SK-N-SH (cell line): ENCODE data around the gene OR5H2. TPM values are rescaled to one million over a fixed set of nuclear protein-coding genes. Genes with fewer than 3 reads are reported as not detected.

Experiments used
- CTCF ChIA-PET: fragments of 300-600, 350-600 bp; formaldehyde crosslinking; extraction: SDS; loops from one replicate; lab custom pipeline; 2021; lab: Yijun Ruan, JAX
- POLR2A ChIA-PET: fragments of 350-600 bp; sonication (Branson Sonifier 250); formaldehyde crosslinking; extraction: SDS; loops from one replicate; lab custom pipeline; 2020; ENCODE audit warnings: antibody characterized with exemption, inconsistent platforms; lab: Yijun Ruan, JAX
- DNase-seq: peaks from one replicate; pipeline ENCODE4 v3.0.0; 2012
- H2AFZ ChIP-seq: fragments of 200-600 bp; sonication (generic); 2 replicates; pipeline ENCODE4 v1.8.1; 2016; ENCODE audit warnings: antibody characterized with exemption, mild to moderate bottlenecking, low read depth
- H3F3A ChIP-seq: fragments of 200-600 bp; sonication (generic); replicated peaks from 2 replicates; pipeline ENCODE3; 2016; ENCODE audit warnings: antibody characterized with exemption, mild to moderate bottlenecking; ENCODE audit not compliant: insufficient read depth
- H3K27ac ChIP-seq, 2 experiments: fragments of 200-500 bp in 1 of 2; fragments of 200-600 bp in 1 of 2; sonication (Bioruptor generic) in 1 of 2; sonication (generic), shearing (Covaris generic) in 1 of 2; 2 replicates each; pipeline versions ENCODE4 v1.5.1 to v1.6.1; 2014 to 2016; ENCODE audit warnings: low read depth in 2 of 2, inconsistent platforms in 1 of 2, low read length in 1 of 2, mild to moderate bottlenecking in 1 of 2, mixed read lengths in 1 of 2
- H3K27me3 ChIP-seq: fragments of 200-600 bp; sonication (generic), shearing (Covaris generic); 2 replicates; pipeline ENCODE4 v1.6.1; 2016; ENCODE audit warnings: mixed run types; ENCODE audit not compliant: insufficient read depth
- H3K36me3 ChIP-seq, 2 experiments: fragments of 200-500 bp in 1 of 2; fragments of 200-600 bp in 1 of 2; sonication (Bioruptor generic) in 1 of 2; sonication (generic) in 1 of 2; replicated peaks in 1 of 2; 2 replicates each; pipeline versions ENCODE3 to v1.5.1; 2014 to 2016; ENCODE audit warnings: low read length in 1 of 2, mild to moderate bottlenecking in 1 of 2; ENCODE audit not compliant: insufficient read depth in 2 of 2, control insufficient read depth in 1 of 2
- H3K4me1 ChIP-seq, 2 experiments: fragments of 200-500 bp in 1 of 2; fragments of 200-600 bp in 1 of 2; sonication (Bioruptor generic) in 1 of 2; sonication (generic), shearing (Covaris generic) in 1 of 2; 2 replicates each; pipeline versions ENCODE4 v1.5.1 to v1.6.1; 2014 to 2016; ENCODE audit warnings: low read depth in 1 of 2, low read length in 1 of 2, mixed run types in 1 of 2; ENCODE audit not compliant: insufficient read depth in 2 of 2, control insufficient read depth in 1 of 2
- H3K4me2 ChIP-seq: fragments of 200-600 bp; sonication (generic), shearing (Covaris generic); 2 replicates; pipeline ENCODE4 v1.6.1; 2017; ENCODE audit warnings: mixed run types
- H3K4me3 ChIP-seq, 2 experiments: fragments of 200-500 bp in 1 of 2; fragments of 200-600 bp in 1 of 2; sonication (Bioruptor generic) in 1 of 2; sonication (generic), shearing (Covaris generic) in 1 of 2; 2 replicates each; pipeline versions ENCODE4 v1.5.1 to v1.8.1; 2014 to 2016; ENCODE audit warnings: low read depth in 2 of 2, inconsistent platforms in 1 of 2, low read length in 1 of 2, mild to moderate bottlenecking in 1 of 2, mixed read lengths in 1 of 2, moderate library complexity in 1 of 2
- H3K79me2 ChIP-seq: fragments of 200-600 bp; sonication (generic); 2 replicates; pipeline ENCODE4 v1.8.1; 2017; ENCODE audit warnings: mild to moderate bottlenecking; ENCODE audit not compliant: insufficient read depth
- H3K9ac ChIP-seq: fragments of 200-600 bp; sonication (generic); 2 replicates; pipeline ENCODE4 v1.6.1; 2017; ENCODE audit warnings: mixed run types
- H3K9me2 ChIP-seq: fragments of 200-600 bp; sonication (generic); 2 replicates; pipeline ENCODE4 v1.6.1; 2017; ENCODE audit warnings: mixed run types
- H3K9me3 ChIP-seq: fragments of 200-600 bp; sonication (generic); 2 replicates; pipeline ENCODE4 v1.6.1; 2017; ENCODE audit warnings: mixed run types, mild to moderate bottlenecking, moderate library complexity
- H4K20me1 ChIP-seq: fragments of 200-600 bp; sonication (generic); 2 replicates; pipeline ENCODE4 v1.6.1; 2017; ENCODE audit warnings: mild to moderate bottlenecking, mixed run types; ENCODE audit not compliant: insufficient read depth
- CHD2 ChIP-seq: fragments of 150-350 bp; IDR thresholded peaks from 2 replicates; pipeline ENCODE4 v1.6.1; 2018; ENCODE audit warnings: low read length; ENCODE audit not compliant: partially characterized antibody
- CTCF ChIP-seq: fragments of 200-600 bp; sonication (generic); IDR thresholded peaks from 2 replicates; pipeline ENCODE4 v1.6.1; 2017; ENCODE audit warnings: antibody characterized with exemption, mild to moderate bottlenecking, moderate library complexity
- ELF1 ChIP-seq: IDR thresholded peaks from 2 replicates; pipeline ENCODE4 v1.4.0; 2012
- EP300 ChIP-seq, 2 experiments: IDR thresholded peaks; 2 replicates each; pipeline versions ENCODE4 v1.4.0 to v1.6.1; 2012; ENCODE audit warnings: borderline replicate concordance in 1 of 2, low read depth in 1 of 2, low read length in 1 of 2
- FOSL2 ChIP-seq: IDR thresholded peaks from 2 replicates; pipeline ENCODE4 v1.4.0; 2012; ENCODE audit warnings: low read depth, mild to moderate bottlenecking, moderate library complexity, borderline replicate concordance
- FOXJ3 ChIP-seq: sonication (generic); formaldehyde crosslinking; IDR thresholded peaks from 2 replicates; pipeline ENCODE4 v1.5.1; 2020; ENCODE audit warnings: mild to moderate bottlenecking, missing genetic modification reagents
- FOXM1 ChIP-seq: IDR thresholded peaks from 2 replicates; pipeline ENCODE4 v1.4.0; 2012; ENCODE audit warnings: low read depth, mild to moderate bottlenecking
- GATA2 ChIP-seq: sonication (generic); formaldehyde crosslinking; IDR thresholded peaks from 2 replicates; pipeline ENCODE4 v1.5.0; 2020; ENCODE audit warnings: mild to moderate bottlenecking, missing genetic modification reagents
- MXI1 ChIP-seq: IDR thresholded peaks from 2 replicates; pipeline ENCODE4 v1.6.1; 2012; ENCODE audit warnings: mild to moderate bottlenecking, low read depth, low read length, improper control_type of control experiment
- NFIC ChIP-seq: IDR thresholded peaks from 2 replicates; pipeline ENCODE4 v1.4.0; 2012; ENCODE audit warnings: borderline replicate concordance
- NRF1 ChIP-seq: IDR thresholded peaks from 2 replicates; pipeline ENCODE4 v1.6.1; 2012; ENCODE audit warnings: low read depth, mild to moderate bottlenecking, low read length
- POLR2AphosphoS5 ChIP-seq: IDR thresholded peaks from 2 replicates; pipeline ENCODE4 v1.6.1; 2012; ENCODE audit warnings: low read depth, low read length
- RAD21 ChIP-seq: IDR thresholded peaks from 2 replicates; pipeline ENCODE4 v1.6.1; 2012; ENCODE audit warnings: mild to moderate bottlenecking, low read length
- RCOR1 ChIP-seq: fragments of 150-350 bp; IDR thresholded peaks from 2 replicates; pipeline ENCODE4 v1.6.1; 2017; ENCODE audit warnings: antibody characterized with exemption, low read length
- RFX5 ChIP-seq: IDR thresholded peaks from 2 replicates; pipeline ENCODE4 v1.6.1; 2012; ENCODE audit warnings: mild to moderate bottlenecking, improper control_type of control experiment, low read length
- RXRA ChIP-seq: IDR thresholded peaks from 2 replicates; pipeline ENCODE4 v1.4.0; 2012; ENCODE audit warnings: low read depth, mild to moderate bottlenecking, borderline replicate concordance
- SIN3A ChIP-seq: IDR thresholded peaks from 2 replicates; pipeline ENCODE4 v1.6.1; 2012; ENCODE audit warnings: low read depth, mild to moderate bottlenecking, low read length, moderate library complexity, borderline replicate concordance
- SMC3 ChIP-seq: IDR thresholded peaks from 2 replicates; pipeline ENCODE4 v1.6.1; 2012; ENCODE audit warnings: low read depth, low read length, improper control_type of control experiment
- TCF12 ChIP-seq: IDR thresholded peaks from 2 replicates; pipeline ENCODE4 v1.4.0; 2012
- TEAD4 ChIP-seq: IDR thresholded peaks from 2 replicates; pipeline ENCODE4 v1.4.0; 2012; ENCODE audit warnings: mild to moderate bottlenecking, borderline replicate concordance; ENCODE audit not compliant: insufficient read depth
- YY1 ChIP-seq: IDR thresholded peaks from 2 replicates; pipeline ENCODE4 v1.4.0; 2012; ENCODE audit warnings: low read depth, mild to moderate bottlenecking
- WGBS: methylation state at CpG from one replicate; pipeline ENCODE4 v1.1.6; 2017; ENCODE audit warnings: low lambda C conversion rate; 5-methylcytosine and 5-hydroxymethylcytosine counted together
- polyA plus RNA-seq, 3 experiments: library from polyadenylated mRNA; depleted of rRNA; stranded (reverse); fragments of >200 nt; gene quantifications; 2 replicates each; pipeline ENCODE4 v1.2.3, GENCODE V29; 2012
- TF ChIP-seq, protein P1 (sequence below): IDR thresholded peaks from 2 replicates; pipeline ENCODE4 v1.4.0; 2012; ENCODE audit warnings: low read depth, borderline replicate concordance

OR5H2 gene
- polyA plus RNA-seq, 1 of the 3 experiments (the other 2 are of a cell fraction) = not detected

GRCh38 chr3:98322101-98322500, 39.8 kb downstream of the OR5H2 start:
- H3K9me3 ChIP-seq = no peaks in the 10 kb centered on the region
- H3K4me2 ChIP-seq = no peak overlapping the region
- no peak overlapping the region for H3K9ac ChIP-seq
- CTCF ChIA-PET = interaction anchor here (1.0 kb wide), 1 partner anchor 283 kb away, joined by 3 read pairs; no protein-coding TSS in a partner anchor
- no peak overlapping the region for H3K4me3 ChIP-seq
- H3K36me3 ChIP-seq = no peaks in the 10 kb centered on the region
- DNase-seq = no peak
- POLR2A ChIA-PET = no interaction called here
- H3K27me3 ChIP-seq = no peaks in the 10 kb centered on the region; the same call in 1 of the 2 replicates
- no peaks in the 10 kb centered on the region for H3F3A ChIP-seq
- H3K9me2 ChIP-seq = no peaks in the 10 kb centered on the region
- 6% methylated on average over 2 of the region's 2 CpGs for WGBS
- no peak overlapping the region for H2AFZ ChIP-seq
- H3K79me2 ChIP-seq = no peaks in the 10 kb centered on the region
- no peak overlapping the region for H3K27ac ChIP-seq
- no peaks in the 10 kb centered on the region for H3K4me1 ChIP-seq
- no peaks in the 10 kb centered on the region for H4K20me1 ChIP-seq
- TF ChIP-seq TEAD4 (no peak), YY1 (no peak), CTCF (no peak), GATA2 (no peak), FOXJ3 (no peak), RXRA (no peak), RCOR1 (no peak), NFIC (no peak), TCF12 (no peak), RAD21 (no peak), FOSL2 (no peak), ELF1 (no peak), EP300 (IDR thresholded peaks at IDR 0.05; ENCODE audit: borderline replicate concordance in 1 of 2, low read depth in 1 of 2, low read length in 1 of 2) (no peak)

- Histone ChIP-seq H3K9ac (no peak overlapping the region), H3K9me2 (no peaks in the 10 kb centered on the region), H3K4me3 (no peak overlapping the region)
- TF ChIP-seq TEAD4 (no peak), RFX5 (no peak), SIN3A (no peak), NRF1 (no peak), MXI1 (no peak), SMC3 (no peak), CHD2 (no peak), POLR2AphosphoS5 (no peak), FOXM1 (no peak), RCOR1 (no peak)
- TF ChIP-seq, protein P1, sequence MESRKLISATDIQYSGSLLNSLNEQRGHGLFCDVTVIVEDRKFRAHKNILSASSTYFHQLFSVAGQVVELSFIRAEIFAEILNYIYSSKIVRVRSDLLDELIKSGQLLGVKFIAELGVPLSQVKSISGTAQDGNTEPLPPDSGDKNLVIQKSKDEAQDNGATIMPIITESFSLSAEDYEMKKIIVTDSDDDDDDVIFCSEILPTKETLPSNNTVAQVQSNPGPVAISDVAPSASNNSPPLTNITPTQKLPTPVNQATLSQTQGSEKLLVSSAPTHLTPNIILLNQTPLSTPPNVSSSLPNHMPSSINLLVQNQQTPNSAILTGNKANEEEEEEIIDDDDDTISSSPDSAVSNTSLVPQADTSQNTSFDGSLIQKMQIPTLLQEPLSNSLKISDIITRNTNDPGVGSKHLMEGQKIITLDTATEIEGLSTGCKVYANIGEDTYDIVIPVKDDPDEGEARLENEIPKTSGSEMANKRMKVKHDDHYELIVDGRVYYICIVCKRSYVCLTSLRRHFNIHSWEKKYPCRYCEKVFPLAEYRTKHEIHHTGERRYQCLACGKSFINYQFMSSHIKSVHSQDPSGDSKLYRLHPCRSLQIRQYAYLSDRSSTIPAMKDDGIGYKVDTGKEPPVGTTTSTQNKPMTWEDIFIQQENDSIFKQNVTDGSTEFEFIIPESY = no peak
- TF ChIP-seq, all 33 proteins: peak for 0
- no peaks in the 10 kb centered on the region; the same call in 1 of the 2 replicates for H3K27me3 ChIP-seq
- DNase-seq = no peak
- 5% methylated on average over 2 of the region's 2 CpGs for WGBS
- no peak overlapping the region for H2AFZ ChIP-seq
- H3K4me1 ChIP-seq = no peaks in the 10 kb centered on the region
- H3K36me3 ChIP-seq = no peaks in the 10 kb centered on the region
- ChIA-PET POLR2A (no interaction called here), CTCF (interaction anchor here (1.0 kb wide), 1 partner anchor 283 kb away, joined by 3 read pairs; no protein-coding TSS in a partner anchor)
- no peaks in the 10 kb centered on the region for H3K79me2 ChIP-seq
- no peaks in the 10 kb centered on the region for H3F3A ChIP-seq
- H3K4me2 ChIP-seq = no peak overlapping the region
- no peaks in the 10 kb centered on the region for H3K9me3 ChIP-seq
- H3K27ac ChIP-seq = no peak overlapping the region
- H4K20me1 ChIP-seq = no peaks in the 10 kb centered on the region
Measured at GRCh38 chr3:98322686-98323085, 40.4 kb downstream of the OR5H2 start.
